Astrocyte (in vitro differentiated cells and primary cell): Measurements from ENCODE around the gene NINJ1.

Experiments
- EZH2 ChIP-seq: IDR thresholded peaks from 2 replicates; pipeline ENCODE4 v1.6.1; 2012; ENCODE audit warnings: mild to moderate bottlenecking, low read length, inconsistent platforms; ENCODE audit not compliant: insufficient read depth
- TF ChIP-seq, protein P1 (sequence below): IDR thresholded peaks from 2 replicates; pipeline ENCODE4 v1.5.1; 2011; ENCODE audit warnings: low read depth, mild to moderate bottlenecking, inconsistent platforms, low read length, moderate library complexity; ENCODE audit not compliant: insufficient read depth

DNA sequence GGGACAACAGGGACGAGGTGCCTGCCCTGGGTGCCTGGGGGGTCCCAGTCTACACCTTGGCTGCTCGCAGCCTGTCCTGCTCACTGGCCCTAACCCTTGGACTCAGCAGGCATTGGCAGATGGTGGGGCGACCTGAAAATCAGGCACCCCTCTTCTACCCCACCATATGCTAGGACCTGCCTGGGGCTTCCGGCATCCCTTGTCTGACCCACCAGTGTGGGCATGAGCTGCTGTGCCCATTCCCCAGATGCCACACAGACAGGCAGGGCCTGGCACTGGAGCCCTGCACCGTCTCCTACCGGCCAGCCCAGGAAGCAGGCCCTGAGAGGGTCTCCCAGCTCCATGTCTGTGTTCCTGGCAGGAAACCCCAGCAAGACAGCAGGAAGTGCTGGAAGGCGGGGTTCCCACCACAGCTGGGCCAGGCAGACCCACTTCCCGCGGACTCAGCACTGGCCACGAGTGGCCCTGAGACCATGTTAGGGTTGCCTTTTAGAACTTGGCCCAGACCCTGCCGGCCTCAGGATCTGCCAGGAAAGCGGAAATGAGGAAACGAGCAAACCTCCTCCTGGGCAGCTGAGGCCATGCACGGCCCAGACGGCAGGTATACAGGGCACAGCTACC is 3.1 kb downstream of the NINJ1 start:
- TF ChIP-seq, protein P1, sequence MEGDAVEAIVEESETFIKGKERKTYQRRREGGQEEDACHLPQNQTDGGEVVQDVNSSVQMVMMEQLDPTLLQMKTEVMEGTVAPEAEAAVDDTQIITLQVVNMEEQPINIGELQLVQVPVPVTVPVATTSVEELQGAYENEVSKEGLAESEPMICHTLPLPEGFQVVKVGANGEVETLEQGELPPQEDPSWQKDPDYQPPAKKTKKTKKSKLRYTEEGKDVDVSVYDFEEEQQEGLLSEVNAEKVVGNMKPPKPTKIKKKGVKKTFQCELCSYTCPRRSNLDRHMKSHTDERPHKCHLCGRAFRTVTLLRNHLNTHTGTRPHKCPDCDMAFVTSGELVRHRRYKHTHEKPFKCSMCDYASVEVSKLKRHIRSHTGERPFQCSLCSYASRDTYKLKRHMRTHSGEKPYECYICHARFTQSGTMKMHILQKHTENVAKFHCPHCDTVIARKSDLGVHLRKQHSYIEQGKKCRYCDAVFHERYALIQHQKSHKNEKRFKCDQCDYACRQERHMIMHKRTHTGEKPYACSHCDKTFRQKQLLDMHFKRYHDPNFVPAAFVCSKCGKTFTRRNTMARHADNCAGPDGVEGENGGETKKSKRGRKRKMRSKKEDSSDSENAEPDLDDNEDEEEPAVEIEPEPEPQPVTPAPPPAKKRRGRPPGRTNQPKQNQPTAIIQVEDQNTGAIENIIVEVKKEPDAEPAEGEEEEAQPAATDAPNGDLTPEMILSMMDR, result no peak
- no peak for TF ChIP-seq EZH2
